Stomach (tissue), 4 donors: ENCODE results near the gene IZUMO1.

Experiments
- EP300 ChIP-seq: sonication (generic); formaldehyde crosslinking; IDR thresholded peaks from one replicate; pipeline ENCODE4 v1.6.1; 2017; ENCODE audit warnings: antibody characterized with exemption
- POLR2A ChIP-seq, 4 donors: fragments of 450-650 bp; IDR thresholded peaks; one replicate each; pipeline ENCODE4 v1.6.1; 2016; ENCODE audit warnings: antibody characterized with exemption in 4 of 4, control low read depth in 2 of 4, mild to moderate bottlenecking in 1 of 4, moderate library complexity in 1 of 4

GRCh38 chr19:48756212-48756611, 9.5 kb upstream of the IZUMO1 start:
- TF ChIP-seq POLR2A (IDR thresholded peaks at IDR 0.05) (no peak), EP300 (no peak)
